ENCODE data around the gene ATRN. TPM values are rescaled to one million over a fixed set of nuclear protein-coding genes. Genes with fewer than 3 reads are reported as not detected.

Gene ATRN
- total RNA-seq, 4 donors from 2014 or later = 24.0 to 31.5 (median 26.4) TPM

DNA sequence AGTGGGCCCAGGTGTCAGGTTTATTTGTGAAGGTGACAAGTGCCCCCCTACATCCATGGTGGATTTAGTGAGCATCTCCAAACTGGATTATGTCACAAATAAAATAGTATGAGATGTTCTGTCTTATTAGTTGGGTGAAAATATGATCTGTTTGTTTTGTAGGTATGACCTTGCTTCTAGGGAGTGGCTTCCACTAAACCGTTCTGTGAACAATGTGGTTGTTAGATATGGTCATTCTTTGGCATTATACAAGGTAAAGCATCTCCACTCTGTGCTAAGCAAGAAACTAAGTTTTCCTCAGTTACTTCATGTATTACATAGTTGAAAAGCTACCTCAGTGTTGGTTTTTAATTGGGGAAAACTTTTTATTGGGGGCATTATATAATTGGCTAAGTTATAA lies 88.4 kb downstream of the ATRN start:
- Histone ChIP-seq H3K9me3 (no peaks in the 10 kb centered on the region), H3K4me1 (no peaks in the 10 kb centered on the region), H3K4me3 (no peak overlapping the region), H3K27ac (no peak overlapping the region), H3K36me3 (peaks cover 0 to 30% (median 0%) of the 10 kb centered on the region in 3 donors), H3K27me3 (no peaks in the 10 kb centered on the region)
- DNase-seq (ENCODE audit: low spot score in 2 of 2) = no peak
- WGBS, 2 donors = 61 to 64% methylated on average over 1 of the region's 1 CpG
- TF ChIP-seq, protein P1, sequence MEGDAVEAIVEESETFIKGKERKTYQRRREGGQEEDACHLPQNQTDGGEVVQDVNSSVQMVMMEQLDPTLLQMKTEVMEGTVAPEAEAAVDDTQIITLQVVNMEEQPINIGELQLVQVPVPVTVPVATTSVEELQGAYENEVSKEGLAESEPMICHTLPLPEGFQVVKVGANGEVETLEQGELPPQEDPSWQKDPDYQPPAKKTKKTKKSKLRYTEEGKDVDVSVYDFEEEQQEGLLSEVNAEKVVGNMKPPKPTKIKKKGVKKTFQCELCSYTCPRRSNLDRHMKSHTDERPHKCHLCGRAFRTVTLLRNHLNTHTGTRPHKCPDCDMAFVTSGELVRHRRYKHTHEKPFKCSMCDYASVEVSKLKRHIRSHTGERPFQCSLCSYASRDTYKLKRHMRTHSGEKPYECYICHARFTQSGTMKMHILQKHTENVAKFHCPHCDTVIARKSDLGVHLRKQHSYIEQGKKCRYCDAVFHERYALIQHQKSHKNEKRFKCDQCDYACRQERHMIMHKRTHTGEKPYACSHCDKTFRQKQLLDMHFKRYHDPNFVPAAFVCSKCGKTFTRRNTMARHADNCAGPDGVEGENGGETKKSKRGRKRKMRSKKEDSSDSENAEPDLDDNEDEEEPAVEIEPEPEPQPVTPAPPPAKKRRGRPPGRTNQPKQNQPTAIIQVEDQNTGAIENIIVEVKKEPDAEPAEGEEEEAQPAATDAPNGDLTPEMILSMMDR (IDR thresholded peaks at IDR 0.05) = no peak
- TF ChIP-seq EP300 (IDR thresholded peaks at IDR 0.05) (no peak), POLR2A (IDR thresholded peaks at IDR 0.05) (no peak)

DNA sequence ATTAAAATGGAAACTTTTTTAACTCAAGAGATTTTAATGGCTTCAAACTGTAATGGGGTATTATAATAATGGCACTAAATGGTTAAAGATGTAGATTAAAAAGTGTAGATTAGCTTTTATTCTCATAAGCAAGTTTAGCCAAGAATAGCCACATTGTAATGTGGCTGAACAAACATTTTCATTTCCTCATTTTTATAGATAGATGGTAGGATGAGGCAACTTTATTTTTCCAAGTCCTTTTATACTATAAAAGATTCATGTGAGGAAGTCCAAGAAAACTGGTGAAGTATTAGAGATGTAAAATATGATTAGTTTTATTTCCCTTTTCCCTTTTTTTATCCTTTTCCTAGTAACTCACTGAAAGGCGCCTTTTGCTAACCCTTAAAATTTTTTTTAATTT lies 88.8 kb downstream of the ATRN start:
- Histone ChIP-seq H3K27ac (no peak overlapping the region), H3K9me3 (no peaks in the 10 kb centered on the region), H3K36me3 (peaks cover 0 to 31% (median 0%) of the 10 kb centered on the region in 3 donors), H3K4me1 (no peaks in the 10 kb centered on the region), H3K4me3 (no peak overlapping the region), H3K27me3 (no peaks in the 10 kb centered on the region)
- WGBS, 2 donors = 90 to 91% methylated on average over 1 of the region's 1 CpG
- no peak for DNase-seq (ENCODE audit: low spot score in 2 of 2)
- TF ChIP-seq POLR2A (IDR thresholded peaks at IDR 0.05) = no peak
- TF ChIP-seq, protein P1 (IDR thresholded peaks at IDR 0.05) = no peak

DNA sequence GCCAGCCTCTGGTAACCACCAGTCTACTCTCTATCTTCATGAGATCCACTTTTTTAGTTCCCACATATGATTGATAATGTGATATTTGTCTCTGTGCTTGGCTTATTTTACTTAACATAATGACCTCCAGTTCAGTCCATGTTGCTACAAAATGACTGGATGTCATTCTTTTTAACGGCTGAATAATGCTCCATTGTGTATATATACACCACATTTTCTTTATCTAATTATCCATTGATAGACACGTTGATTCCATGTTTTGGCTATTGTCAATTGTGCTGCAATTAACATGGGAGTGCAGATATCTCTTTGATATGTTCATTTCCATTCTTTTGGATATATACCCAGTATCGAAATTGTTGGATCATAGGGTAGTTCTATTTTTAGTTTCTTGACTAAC lies 89.3 kb downstream of the ATRN start:
- H3K4me1 ChIP-seq = no peaks in the 10 kb centered on the region
- no peaks in the 10 kb centered on the region for H3K9me3 ChIP-seq
- H3K27ac ChIP-seq = peak overlapping the region in 1 of 4 donors; percentile 11
- H3K4me3 ChIP-seq = no peak overlapping the region
- WGBS, 2 donors = 67 to 68% methylated on average over 3 of the region's 3 CpGs
- TF ChIP-seq EP300 (IDR thresholded peaks at IDR 0.05) (no peak), POLR2A (IDR thresholded peaks at IDR 0.05) (no peak)
- TF ChIP-seq, protein P1 (IDR thresholded peaks at IDR 0.05) = no peak
- DNase-seq (ENCODE audit: low spot score in 2 of 2) = no peak
- peaks cover 0 to 31% (median 0%) of the 10 kb centered on the region in 3 donors for H3K36me3 ChIP-seq
- no peaks in the 10 kb centered on the region for H3K27me3 ChIP-seq

DNA sequence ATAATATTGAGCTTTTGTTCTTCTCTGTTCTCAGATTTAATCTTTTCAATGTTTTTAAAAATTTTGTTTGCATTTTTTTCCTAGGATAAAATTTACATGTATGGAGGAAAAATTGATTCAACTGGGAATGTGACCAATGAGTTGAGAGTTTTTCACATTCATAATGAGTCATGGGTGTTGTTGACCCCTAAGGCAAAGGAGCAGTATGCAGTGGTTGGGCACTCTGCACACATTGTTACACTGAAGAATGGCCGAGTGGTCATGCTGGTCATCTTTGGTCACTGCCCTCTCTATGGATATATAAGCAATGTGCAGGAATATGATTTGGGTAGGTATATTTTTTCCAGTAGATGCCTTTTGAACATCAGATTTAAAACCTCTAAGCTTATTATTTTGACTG lies 89.8 kb downstream of the ATRN start:
- no peak for TF ChIP-seq EP300 (IDR thresholded peaks at IDR 0.05)
- Histone ChIP-seq H3K27ac (no peak overlapping the region), H3K4me1 (no peaks in the 10 kb centered on the region), H3K9me3 (no peaks in the 10 kb centered on the region), H3K36me3 (peaks cover 0 to 34% (median 0%) of the 10 kb centered on the region in 3 donors), H3K4me3 (no peak overlapping the region), H3K27me3 (no peaks in the 10 kb centered on the region)
- 55 to 67% methylated on average over 1 of the region's 1 CpG for WGBS, 2 donors
- no peak for DNase-seq (ENCODE audit: low spot score in 2 of 2)

DNA sequence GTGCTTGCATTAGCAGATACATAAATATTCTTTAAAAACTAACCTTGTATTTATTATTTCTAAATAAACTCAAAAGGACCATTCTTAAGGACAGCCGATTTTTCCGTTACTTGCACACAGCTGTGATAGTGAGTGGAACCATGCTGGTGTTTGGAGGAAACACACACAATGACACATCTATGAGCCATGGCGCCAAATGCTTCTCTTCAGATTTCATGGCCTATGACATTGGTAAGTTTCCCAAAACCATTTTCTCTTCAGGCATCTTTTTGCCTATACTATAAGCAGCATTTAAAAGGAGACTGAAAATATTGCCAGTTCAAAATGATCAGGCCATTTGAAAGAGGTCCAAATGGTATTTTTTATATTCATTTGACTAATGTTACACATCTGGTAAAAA lies 92.3 kb downstream of the ATRN start:
- H3K27ac ChIP-seq = no peak overlapping the region
- H3K4me3 ChIP-seq = no peak overlapping the region
- H3K27me3 ChIP-seq = no peaks in the 10 kb centered on the region
- H3K4me1 ChIP-seq = no peaks in the 10 kb centered on the region
- H3K36me3 ChIP-seq = peaks cover 0 to 51% (median 0%) of the 10 kb centered on the region in 3 donors
- DNase-seq (ENCODE audit: low spot score in 2 of 2) = no peak
- 72 to 81% methylated on average over 3 of the region's 3 CpGs for WGBS, 2 donors
- H3K9me3 ChIP-seq = no peaks in the 10 kb centered on the region
- TF ChIP-seq POLR2A (IDR thresholded peaks at IDR 0.05) = no peak
- no peak for TF ChIP-seq EP300 (IDR thresholded peaks at IDR 0.05)
- TF ChIP-seq, protein P1 (IDR thresholded peaks at IDR 0.05) = no peak

Data from tibial nerve (tissue), 4 donors.